SU-DHL-6 (cell line): ENCODE results near the gene VPS26B.

Experiments used
- H2AFZ ChIP-seq: fragments of 200-600 bp; sonication (generic); 2 replicates; pipeline ENCODE4 v1.6.1; 2014; ENCODE audit warnings: low read depth, mild to moderate bottlenecking, moderate library complexity, mixed read lengths, antibody characterized with exemption, low read length; ENCODE audit not compliant: severe bottlenecking
- H3F3A ChIP-seq: fragments of 200-600 bp; shearing (Covaris generic); 2 replicates; pipeline ENCODE4 v1.6.0; 2016; ENCODE audit warnings: antibody characterized with exemption, mild to moderate bottlenecking; ENCODE audit not compliant: insufficient read depth
- H3K27ac ChIP-seq: fragments of 200-600 bp; sonication (generic); 2 replicates; pipeline ENCODE4 v1.5.1; 2016; ENCODE audit warnings: low read depth, mild to moderate bottlenecking, low read length, moderate library complexity, mixed read lengths
- H3K27me3 ChIP-seq: fragments of 200-600 bp; sonication (generic), shearing (Covaris generic); 2 replicates; pipeline ENCODE4 v1.6.0; 2014; ENCODE audit warnings: mild to moderate bottlenecking, low read length
- H3K36me3 ChIP-seq: fragments of 200-600 bp; sonication (generic); 2 replicates; pipeline ENCODE4 v1.6.1; 2014; ENCODE audit warnings: mild to moderate bottlenecking, low read length, mixed read lengths
- H3K4me2 ChIP-seq: fragments of 300-600, 200-600 bp; shearing (Covaris generic), sonication (generic); 2 replicates; pipeline ENCODE4 v1.6.0; 2014; ENCODE audit warnings: low read length, low read depth, mild to moderate bottlenecking; ENCODE audit not compliant: poor library complexity, severe bottlenecking
- H3K4me3 ChIP-seq: fragments of 200-600 bp; sonication (generic); 2 replicates; pipeline ENCODE4 v1.5.1; 2014; ENCODE audit warnings: antibody characterized with exemption, low read length, mild to moderate bottlenecking, mixed read lengths; ENCODE audit not compliant: insufficient read depth, poor library complexity, severe bottlenecking
- H3K79me2 ChIP-seq: fragments of 200-600 bp; sonication (generic); 2 replicates; pipeline ENCODE4 v1.6.1; 2014; ENCODE audit warnings: mild to moderate bottlenecking, low read length, moderate library complexity; ENCODE audit not compliant: insufficient read depth
- H3K9ac ChIP-seq: fragments of 200-600 bp; sonication (generic); 2 replicates; pipeline ENCODE4 v1.7.0; 2014; ENCODE audit warnings: mild to moderate bottlenecking, low read length
- H3K9me2 ChIP-seq: fragments of 200-600 bp; sonication (generic); replicated peaks from 2 replicates; pipeline ENCODE4 v1.6.1; 2014; ENCODE audit warnings: low read length; ENCODE audit not compliant: insufficient read depth
- H3K9me3 ChIP-seq: fragments of 200-600 bp; sonication (generic); 2 replicates; pipeline ENCODE4 v1.6.1; 2014; ENCODE audit warnings: low read length, mixed read lengths; ENCODE audit not compliant: insufficient read depth
- H4K20me1 ChIP-seq: fragments of 200-600 bp; sonication (generic); 2 replicates; pipeline ENCODE4 v1.6.1; 2014; ENCODE audit warnings: low read depth, mild to moderate bottlenecking, antibody characterized with exemption, low read length, moderate library complexity, mixed read lengths
- CTCF ChIP-seq: fragments of 200-600 bp; sonication (generic); IDR thresholded peaks from one replicate; pipeline ENCODE4 v1.5.1; 2017; ENCODE audit warnings: antibody characterized with exemption, mild to moderate bottlenecking, low read length, moderate library complexity; ENCODE audit not compliant: insufficient read depth, poor library complexity, severe bottlenecking
- EZH2phosphoT487 ChIP-seq: fragments of 200-600 bp; sonication (generic), shearing (Covaris generic); conservative IDR thresholded peaks from 2 replicates; pipeline ENCODE4 v1.6.1; 2018; ENCODE audit warnings: mild to moderate bottlenecking, antibody characterized with exemption, low read length, moderate library complexity, mixed read lengths

The VPS26B gene

GRCh38 chr11:134273317-134273712 is 48.8 kb downstream of the VPS26B start:
- no peaks in the 10 kb centered on the region for H3K79me2 ChIP-seq
- H3K4me3 ChIP-seq, result no peak overlapping the region
- H3K27ac ChIP-seq, result no peak overlapping the region
- H3K9me2 ChIP-seq, result no peaks in the 10 kb centered on the region
- TF ChIP-seq CTCF, result no peak
- TF ChIP-seq EZH2phosphoT487, result no peak
- no peak overlapping the region for H2AFZ ChIP-seq
- no peaks in the 10 kb centered on the region for H3K9me3 ChIP-seq
- H3K36me3 ChIP-seq, result no peaks in the 10 kb centered on the region
- H3K4me2 ChIP-seq, result no peak overlapping the region
- no peaks in the 10 kb centered on the region for H4K20me1 ChIP-seq
- H3K9ac ChIP-seq, result no peak overlapping the region
- H3K27me3 ChIP-seq, result no peaks in the 10 kb centered on the region
- H3F3A ChIP-seq, result no peaks in the 10 kb centered on the region

GRCh38 chr11:134275188-134275533 is 50.7 kb downstream of the VPS26B start:
- Histone ChIP-seq H3K27me3 (no peaks in the 10 kb centered on the region), H3K9me2 (no peaks in the 10 kb centered on the region), H2AFZ (no peak overlapping the region), H3K4me3 (no peak overlapping the region), H3K4me2 (no peak overlapping the region), H3K27ac (no peak overlapping the region), H3K36me3 (no peaks in the 10 kb centered on the region), H3F3A (no peaks in the 10 kb centered on the region), H4K20me1 (no peaks in the 10 kb centered on the region), H3K9me3 (no peaks in the 10 kb centered on the region), H3K79me2 (no peaks in the 10 kb centered on the region), H3K9ac (no peak overlapping the region)
- TF ChIP-seq CTCF, result no peak

GRCh38 chr11:134275534-134276395 is 51.3 kb downstream of the VPS26B start, which contains the start of gene GLB1L3:
Gene GLB1L3, plus strand, starts transcription at chr11:134276379. Its CDS starts 362 bp downstream, at chr11:134276741.
- Histone ChIP-seq H3K9ac (no peak within 1 kb of the TSS), H2AFZ (no peak within 1 kb of the TSS)

More at GRCh38 chr11:134275534-134276395, 51.3 kb downstream of the VPS26B start, which contains the start of gene GLB1L3:
- no peaks in the 10 kb centered on the region for H3K9me2 ChIP-seq
- H3K36me3 ChIP-seq, result no peaks in the 10 kb centered on the region
- TF ChIP-seq CTCF, result no peak
- TF ChIP-seq EZH2phosphoT487, result no peak
- H3K27me3 ChIP-seq, result no peaks in the 10 kb centered on the region
- no peaks in the 10 kb centered on the region for H3K79me2 ChIP-seq
- no peaks in the 10 kb centered on the region for H3K9me3 ChIP-seq
- H3K4me3 ChIP-seq, result no peak within 1 kb of the TSS
- H3F3A ChIP-seq, result no peaks in the 10 kb centered on the region
- no peaks in the 10 kb centered on the region for H4K20me1 ChIP-seq
- H3K4me2 ChIP-seq, result no peak within 1 kb of the TSS
- H3K27ac ChIP-seq, result no peak within 1 kb of the TSS
